Activated CD8-positive, alpha-beta memory T cell treated with anti-CD3 and anti-CD28 coated beads for 36 hours (primary cell): Measurements from ENCODE around the gene NCF4. TPM values are rescaled to one million over a fixed set of nuclear protein-coding genes. Genes with fewer than 3 reads are reported as not detected.

ENCODE experiments used
- CTCF ChIA-PET: fragments of 350-600 bp; sonication (Branson Sonifier 250); formaldehyde crosslinking; loops from one replicate; lab custom pipeline; 2021; ENCODE audit warnings: antibody characterized with exemption; lab: Charles Lee
- POLR2A ChIA-PET: fragments of 350-600 bp; sonication (Branson Sonifier 250); formaldehyde crosslinking; loops from one replicate; lab custom pipeline; 2021; ENCODE audit warnings: antibody characterized with exemption; lab: Charles Lee
- total RNA-seq, 2 experiments: library from RNA; stranded (reverse); gene quantifications; one replicate each; pipeline ENCODE4 v1.2.3, GENCODE V29; 2021

Gene NCF4
- total RNA-seq, 2 experiments from 2014 or later, result 6.3 to 7.3 TPM

DNA sequence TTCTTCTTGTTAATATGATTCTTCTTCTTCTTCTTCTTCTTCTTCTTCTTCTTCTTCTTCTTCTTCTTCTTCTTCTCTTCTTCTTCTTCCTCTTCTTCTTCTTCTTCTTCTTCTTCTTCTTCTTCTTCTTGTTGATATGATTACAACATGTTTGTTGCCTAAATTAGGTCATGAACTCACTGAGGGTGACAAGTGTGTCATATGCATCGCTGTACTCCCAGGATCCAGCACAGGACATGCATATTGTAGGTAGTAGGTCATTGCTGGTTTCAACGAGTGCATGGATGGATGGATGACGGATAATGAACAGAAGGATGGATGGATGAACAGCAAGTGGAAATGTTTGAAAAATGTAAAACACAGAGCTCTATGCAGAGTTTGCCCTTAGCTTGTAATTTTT is 29.1 kb upstream of the NCF4 start:
- CTCF ChIA-PET, result interaction anchor here (0.6 to 1.2 kb wide), 2 partner anchors 24 to 156 kb away, joined by 3 to 4 read pairs; no protein-coding TSS in a partner anchor
- POLR2A ChIA-PET, result no interaction called here

- POLR2A ChIA-PET, result no interaction called here
- CTCF ChIA-PET, result no interaction called here
These were observed 27.7 kb upstream of the NCF4 start for GRCh38 chr22:36833073-36833472.

DNA sequence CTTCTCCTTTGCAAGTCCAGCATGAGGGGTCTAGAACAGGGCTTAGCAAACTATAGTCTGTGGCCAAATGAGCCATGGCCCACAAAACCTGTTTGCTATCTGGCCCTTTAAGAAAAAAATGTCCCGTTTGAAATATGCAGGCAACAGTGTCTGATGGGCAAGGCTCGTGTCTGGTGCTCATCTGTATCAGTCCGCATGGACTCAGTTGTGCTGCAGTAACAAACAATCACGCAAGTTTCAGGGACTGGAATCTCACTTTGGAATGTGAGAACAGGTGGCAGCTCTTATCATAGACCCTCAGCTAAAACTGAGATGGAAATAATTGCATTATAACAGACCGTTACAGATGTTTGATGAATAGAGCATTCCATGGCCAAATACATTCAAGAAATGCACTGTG is 24.9 kb upstream of the NCF4 start:
- CTCF ChIA-PET, result interaction anchor here (0.7 to 1.7 kb wide), 3 partner anchors 24 to 859 kb away, joined by 3 read pairs; partner anchors contain the start of gene NCF4
- POLR2A ChIA-PET, result no interaction called here

GRCh38 chr22:36838119-36839030 is 22.4 kb upstream of the NCF4 start:
- POLR2A ChIA-PET, result no interaction called here
- CTCF ChIA-PET, result interaction anchor here (0.7 kb wide), 1 partner anchor 368 kb away, joined by 3 read pairs; no protein-coding TSS in a partner anchor

DNA sequence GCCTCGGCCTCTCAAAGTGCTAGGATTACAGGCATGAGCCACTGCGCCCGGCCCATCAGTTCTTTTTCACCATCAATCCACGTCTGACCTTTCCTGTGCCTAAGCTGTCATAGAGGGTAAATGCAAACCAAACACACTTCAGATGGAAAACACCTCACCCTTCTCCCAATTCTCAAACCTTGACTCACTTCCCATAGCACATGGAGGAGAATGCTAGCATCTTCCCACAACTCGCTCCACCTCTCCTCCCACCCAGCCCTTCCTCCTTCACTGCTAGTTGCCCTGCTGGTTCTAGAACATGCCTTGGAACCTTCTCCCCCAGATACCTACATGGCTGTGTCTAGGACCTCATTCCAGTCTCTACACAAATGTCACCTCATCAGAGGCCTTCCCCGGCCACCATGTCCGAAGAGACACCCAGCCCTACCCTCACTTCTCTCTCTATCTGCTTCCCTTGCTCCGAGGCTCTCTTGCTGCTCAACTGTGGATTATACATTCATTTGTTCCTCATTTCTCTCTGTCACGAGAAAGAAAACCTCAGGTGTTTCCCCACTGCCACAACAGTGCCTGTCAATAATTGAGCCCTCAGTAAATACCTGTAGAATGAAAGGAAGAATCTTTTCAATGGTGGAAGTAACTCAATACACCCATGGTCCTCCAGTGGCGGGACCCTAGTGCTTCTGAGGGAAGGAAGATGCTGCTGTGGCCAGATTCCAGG is 21.3 kb upstream of the NCF4 start:
- CTCF ChIA-PET, result interaction anchor here (0.7 kb wide), 2 partner anchors 67 to 463 kb away, joined by 3 to 4 read pairs; no protein-coding TSS in a partner anchor
- POLR2A ChIA-PET, result no interaction called here

DNA sequence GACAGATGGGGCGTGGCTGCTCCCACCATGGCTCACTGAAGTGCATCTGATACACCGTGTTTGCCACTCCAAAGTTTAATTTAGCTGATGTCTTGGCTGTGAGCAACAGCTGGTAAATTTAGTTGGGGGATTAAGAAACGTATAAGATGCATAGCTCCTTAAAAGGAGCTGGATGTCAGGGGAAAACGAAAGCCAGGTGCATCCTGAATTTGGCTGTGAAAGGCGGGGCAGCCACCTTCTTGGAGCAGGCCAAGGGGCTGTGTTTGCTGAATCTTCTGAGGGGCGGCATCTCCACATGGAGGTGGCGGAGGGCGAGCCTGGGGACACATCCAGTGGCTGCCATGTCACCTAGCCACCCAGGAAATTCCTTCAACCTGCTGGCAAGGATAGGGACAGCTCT is 20.7 kb upstream of the NCF4 start:
- CTCF ChIA-PET, result no interaction called here
- POLR2A ChIA-PET, result no interaction called here

- ChIA-PET POLR2A (no interaction called here), CTCF (interaction anchor here (1.9 kb wide), 1 partner anchor 10 kb away, joined by 9 read pairs; no protein-coding TSS in a partner anchor)
These were observed 14.5 kb upstream of the NCF4 start for GRCh38 chr22:36846271-36846670.

GRCh38 chr22:36846949-36847348 is 13.9 kb upstream of the NCF4 start:
- CTCF ChIA-PET, result interaction anchor here (1.9 kb wide), 1 partner anchor 9 kb away, joined by 9 read pairs; no protein-coding TSS in a partner anchor
- POLR2A ChIA-PET, result no interaction called here

GRCh38 chr22:36850056-36850455 is 10.8 kb upstream of the NCF4 start:
- ChIA-PET CTCF (interaction anchor here (1.4 kb wide), 1 partner anchor 65 kb away, joined by 3 read pairs; no protein-coding TSS in a partner anchor), POLR2A (no interaction called here)

GRCh38 chr22:36850682-36851081 is 10.1 kb upstream of the NCF4 start:
- POLR2A ChIA-PET, result no interaction called here
- CTCF ChIA-PET, result interaction anchor here (1.4 kb wide), 1 partner anchor 66 kb away, joined by 3 read pairs; no protein-coding TSS in a partner anchor

- POLR2A ChIA-PET, result no interaction called here
These were observed 8.5 kb upstream of the NCF4 start for GRCh38 chr22:36852056-36852973.

DNA sequence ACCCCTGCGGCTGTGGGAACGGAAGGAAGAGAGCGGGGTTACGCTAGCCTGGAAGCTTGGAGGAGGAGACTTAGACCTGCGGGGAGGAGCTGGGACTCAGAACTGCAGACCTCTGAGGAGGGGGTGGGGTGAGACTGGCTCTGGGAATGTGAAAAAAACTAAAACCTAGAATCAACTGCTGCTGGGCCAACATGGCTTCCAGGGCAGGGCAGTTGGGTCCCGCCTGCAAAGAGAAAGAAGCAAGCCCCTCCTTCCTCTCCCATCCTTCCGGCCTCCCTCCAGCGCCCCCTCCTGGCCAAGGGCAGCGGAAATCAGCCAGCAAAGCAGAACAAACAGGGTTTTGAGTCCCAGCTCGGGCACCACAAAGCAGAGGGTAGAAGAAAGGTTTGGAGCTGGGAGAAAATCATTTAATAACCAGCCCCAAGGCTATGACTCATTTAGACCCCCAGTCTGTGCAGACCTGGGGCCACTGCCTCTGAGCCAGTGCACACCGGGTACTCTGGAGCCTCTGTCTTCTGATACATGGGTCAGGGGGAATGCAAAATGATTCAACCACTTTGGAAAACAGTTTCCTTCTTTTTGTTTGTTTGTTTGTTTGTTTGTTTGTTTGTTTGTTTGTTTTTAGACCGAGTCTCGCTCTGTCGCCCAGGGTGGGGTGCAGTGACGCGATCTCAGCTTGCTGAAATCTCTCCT is 7.3 kb upstream of the NCF4 start:
- ChIA-PET POLR2A (no interaction called here), CTCF (interaction anchor here (0.6 to 2.8 kb wide), 10 partner anchors 12 to 954 kb away, joined by 3 to 23 read pairs (median 4); partner anchors contain the start of genes GCAT and IFT27)

More at GRCh38 chr22:36852056-36852973, 8.5 kb upstream of the NCF4 start:
- CTCF ChIA-PET, result interaction anchor here (0.6 to 2.8 kb wide), 8 partner anchors 10 to 955 kb away, joined by 3 to 23 read pairs (median 4); partner anchors contain the start of genes GCAT and IFT27

GRCh38 chr22:36855478-36855877 is 5.3 kb upstream of the NCF4 start:
- CTCF ChIA-PET, result interaction anchor here (0.7 to 4.0 kb wide), 13 partner anchors 8 to 311 kb away, joined by 3 to 38 read pairs (median 5); partner anchors contain the start of gene IFT27
- POLR2A ChIA-PET, result no interaction called here

- POLR2A ChIA-PET, result no interaction called here
- CTCF ChIA-PET, result interaction anchor here (0.6 to 4.0 kb wide), 38 partner anchors 9 to 389 kb away, joined by 3 to 38 read pairs (median 4); partner anchors contain the start of gene IFT27
These were observed 4.5 kb upstream of the NCF4 start for GRCh38 chr22:36856121-36856791.

DNA sequence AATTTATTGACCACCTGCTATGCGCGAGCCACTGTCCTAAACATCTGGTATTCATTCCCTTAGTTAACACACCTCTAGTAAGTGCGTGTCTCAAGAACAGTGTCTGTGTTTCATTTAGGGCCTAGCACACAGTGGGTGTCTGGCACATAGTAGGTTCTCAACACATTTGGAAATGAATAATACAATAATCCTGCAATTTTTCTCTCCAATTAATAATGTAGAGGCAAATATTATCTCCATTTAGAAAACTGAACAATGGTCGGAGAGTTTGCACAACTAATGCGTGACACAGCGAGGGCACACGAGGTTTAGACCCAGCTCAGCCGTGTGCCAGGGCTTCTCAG is 4.0 kb upstream of the NCF4 start:
- ChIA-PET CTCF (interaction anchor here (0.6 to 4.0 kb wide), 28 partner anchors 9 to 388 kb away, joined by 3 to 38 read pairs (median 4); partner anchors contain the start of gene IFT27), POLR2A (no interaction called here)

GRCh38 chr22:36858156-36858555 is 2.6 kb upstream of the NCF4 start:
- ChIA-PET POLR2A (no interaction called here), CTCF (interaction anchor here (1.9 to 4.0 kb wide), 4 partner anchors 20 to 119 kb away, joined by 5 to 38 read pairs (median 17); partner anchors contain the start of gene IFT27)

DNA sequence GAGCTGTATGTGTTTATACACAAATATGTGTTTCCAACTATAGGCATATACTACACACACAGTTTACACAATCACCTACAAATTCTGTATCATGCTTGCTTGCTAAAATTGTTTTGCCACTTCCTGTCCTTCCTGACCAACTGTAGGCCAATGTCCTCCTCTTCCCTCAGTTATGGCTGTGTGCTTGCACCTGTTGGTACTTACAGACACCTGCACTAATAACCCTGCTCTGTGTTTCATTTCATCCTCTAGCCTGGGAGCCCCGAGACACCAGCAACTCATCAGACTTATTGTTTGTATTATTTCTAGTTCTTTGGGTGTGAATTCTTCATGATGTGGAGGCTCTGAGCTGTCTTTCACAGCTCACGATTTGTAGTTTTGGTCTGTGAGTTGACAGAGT is 1.8 kb upstream of the NCF4 start:
- CTCF ChIA-PET, result interaction anchor here (2.1 to 2.6 kb wide), 3 partner anchors 77 to 118 kb away, joined by 5 to 11 read pairs (median 11); partner anchors contain the start of gene IFT27
- POLR2A ChIA-PET, result no interaction called here
